Colon (tissue), 2 donors: ENCODE data around the gene SH3BP5L.
"Not testable (repeated sequence)": the region's sequence is repeated elsewhere in the genome, so short reads cannot be mapped to it uniquely, and the experiment has no call there.

Source experiments
- FAIRE-seq: peaks from 2 replicates; lab custom pipeline; 2012; peaks lifted over from hg19 to GRCh38; lab: Jason Lieb, UNC
- donor health status: control.
- donor health status: control.

The SH3BP5L gene

DNA sequence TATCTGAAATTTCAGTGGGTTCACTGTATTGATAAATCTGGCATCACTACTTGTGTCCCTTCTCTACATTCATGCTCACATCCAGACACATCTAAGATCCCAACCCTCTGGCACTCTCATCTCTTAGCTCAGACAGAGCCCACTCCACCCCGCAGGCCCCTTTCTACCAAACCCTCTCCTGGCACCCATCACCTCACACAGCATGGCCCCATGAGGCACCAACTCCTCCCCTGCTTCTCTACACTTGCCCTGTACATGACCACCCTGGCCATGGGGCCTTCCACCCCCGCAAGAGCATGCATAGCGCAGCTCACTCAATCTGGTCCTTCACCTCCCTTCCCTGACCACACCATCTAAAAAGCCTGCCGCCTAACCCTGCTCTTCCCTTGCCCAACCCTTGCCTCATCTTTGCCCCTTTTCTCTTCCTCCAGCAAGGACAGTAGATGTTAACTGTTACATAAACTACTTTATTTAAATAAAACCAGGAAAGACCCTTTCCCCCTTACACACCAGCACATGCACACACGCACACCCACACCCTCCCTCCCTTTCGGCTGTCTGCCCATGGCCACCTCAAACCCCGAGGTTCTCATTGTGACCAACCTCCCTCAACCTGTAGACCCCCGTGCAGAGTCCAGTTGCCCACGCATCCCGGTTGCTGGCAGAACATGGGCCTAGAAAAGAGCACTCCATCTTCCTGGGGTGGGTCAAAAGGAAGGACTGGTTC, 15.6 kb downstream of the SH3BP5L start:
- no peak for FAIRE-seq

DNA sequence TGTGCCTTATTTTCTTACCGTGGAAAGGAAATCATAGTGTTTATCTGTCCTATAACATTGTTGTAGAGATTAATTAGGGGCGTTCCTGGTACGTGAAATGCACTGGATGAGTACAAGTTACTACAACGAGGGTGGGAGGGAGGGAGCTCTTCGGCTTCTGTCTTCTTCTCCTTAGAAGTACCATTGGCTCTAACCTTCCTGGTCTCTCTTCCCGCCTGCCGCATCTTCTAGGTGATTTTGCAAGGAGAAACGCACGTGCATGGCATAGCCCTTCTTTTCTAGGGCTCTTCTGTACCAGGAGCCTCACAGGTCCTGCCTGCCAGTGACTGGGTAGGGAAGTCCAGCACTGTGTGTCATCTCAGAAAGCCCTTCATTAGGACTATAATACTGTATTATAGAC, 16.8 kb downstream of the SH3BP5L start:
- FAIRE-seq: no peak

DNA sequence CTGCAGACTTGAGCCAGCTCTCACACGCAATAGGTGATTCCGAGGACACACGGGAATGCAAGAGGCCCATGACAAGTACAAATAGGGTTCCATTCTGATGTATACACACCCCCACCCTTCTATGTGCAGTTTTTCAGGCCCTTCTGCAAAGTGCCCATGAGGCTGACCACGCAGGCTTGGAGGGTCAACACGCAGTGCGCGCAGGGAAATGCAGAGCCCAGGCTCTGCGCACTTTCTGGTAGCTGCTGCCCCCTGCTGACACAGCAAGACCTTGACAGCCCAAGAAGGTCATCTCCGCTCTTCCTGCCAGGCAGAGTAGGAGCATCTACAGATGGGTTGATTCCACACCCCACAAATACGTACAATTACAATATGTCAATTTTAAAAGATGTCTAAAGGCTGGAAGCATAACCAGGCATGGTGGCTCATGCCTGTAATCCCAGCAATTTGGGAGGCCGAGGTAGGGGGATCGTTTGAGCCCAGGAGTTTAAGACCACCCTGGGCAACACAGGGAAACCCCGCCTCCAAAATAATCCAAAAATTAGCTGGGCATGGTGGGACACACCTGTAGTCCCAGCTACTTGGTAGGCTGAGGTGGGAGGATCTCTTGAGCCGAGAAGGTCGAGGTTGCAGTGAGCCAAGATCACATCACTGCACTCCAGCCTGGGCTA, 18.5 kb downstream of the SH3BP5L start:
- no peak for FAIRE-seq

DNA sequence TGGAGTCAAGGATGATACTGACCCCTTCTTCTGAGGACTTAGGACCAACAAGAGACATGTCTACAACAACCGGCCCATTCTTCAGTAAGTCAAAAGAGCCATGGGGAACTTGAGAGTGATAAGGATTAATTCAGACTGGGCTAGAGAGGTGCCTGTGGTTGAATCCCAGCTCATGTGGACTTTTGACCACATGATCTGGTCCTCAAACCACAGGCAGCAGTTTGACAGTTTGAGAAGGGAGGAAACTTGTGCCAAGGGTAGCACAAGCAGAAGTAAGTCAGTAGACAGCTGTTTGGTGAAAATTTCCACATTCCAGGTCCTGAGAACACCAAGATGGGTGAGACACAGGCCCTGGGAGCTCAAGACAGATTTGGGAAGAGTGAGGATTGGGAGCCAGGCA, 19.8 kb downstream of the SH3BP5L start:
- FAIRE-seq: no peak

DNA sequence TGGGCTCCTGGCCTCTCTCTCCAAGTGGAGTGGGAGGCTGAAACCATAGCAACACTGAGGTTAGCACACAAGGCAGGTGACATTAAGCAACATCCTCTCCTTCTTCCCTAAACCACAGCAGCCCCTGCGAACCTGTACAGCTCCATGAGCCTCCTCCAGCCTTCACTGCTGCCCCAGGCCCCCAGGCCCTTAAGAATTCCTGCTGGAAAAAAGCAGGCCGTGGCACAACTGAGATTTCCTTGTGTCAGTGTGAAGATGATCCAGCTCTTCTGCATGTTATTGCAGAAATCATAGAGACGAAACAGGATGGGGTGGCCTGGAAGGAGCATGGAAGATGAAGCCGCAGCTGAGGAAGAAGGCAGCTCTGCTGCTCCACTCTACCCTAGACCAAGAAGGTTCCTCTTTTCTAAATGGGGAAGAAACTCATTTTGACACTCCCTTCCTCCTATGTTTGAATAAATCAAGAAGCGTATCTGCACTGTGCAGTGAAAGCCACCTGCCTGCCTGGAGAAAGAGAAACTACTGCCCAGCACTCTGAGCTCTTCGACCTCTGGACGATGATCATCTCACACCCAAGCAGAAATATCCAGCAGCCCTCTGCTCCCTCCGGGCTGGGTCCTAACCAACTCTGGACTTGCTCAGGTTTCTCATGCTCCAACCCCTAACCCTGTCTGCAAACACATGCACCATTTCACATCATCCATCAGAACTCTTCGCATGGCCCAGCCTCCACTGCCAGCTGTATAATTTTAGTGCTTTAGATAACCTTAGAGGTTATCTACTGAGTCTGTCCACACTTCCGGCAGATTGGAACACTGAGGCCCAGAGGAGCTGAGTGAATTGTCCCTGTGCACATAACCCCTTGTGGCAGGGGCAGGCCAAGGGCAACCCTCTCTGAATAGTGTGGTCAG, 20.7 kb downstream of the SH3BP5L start:
- FAIRE-seq: no peak

DNA sequence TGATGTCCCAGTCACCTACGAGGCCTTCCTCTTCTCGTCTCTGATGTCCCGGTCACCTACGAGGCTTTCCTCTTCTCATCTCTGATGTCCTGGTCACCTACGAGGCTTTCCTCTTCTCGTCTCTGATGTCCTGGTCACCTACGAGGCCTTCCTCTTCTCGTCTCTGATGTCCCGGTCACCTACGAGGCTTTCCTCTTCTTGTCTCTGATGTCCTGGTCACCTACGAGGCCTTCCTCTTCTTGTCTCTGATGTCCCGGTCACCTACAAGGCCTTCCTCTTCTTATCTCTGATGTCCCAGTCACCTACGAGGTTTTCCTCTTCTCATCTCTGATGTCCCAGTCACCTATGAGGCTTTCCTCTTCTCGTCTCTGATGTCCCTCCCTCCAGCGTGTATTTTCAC, 22.2 kb downstream of the SH3BP5L start:
- not testable (repeated sequence) for FAIRE-seq

GRCh38 chr1:248802454-248802853, 23.3 kb downstream of the SH3BP5L start:
- FAIRE-seq: no peak

DNA sequence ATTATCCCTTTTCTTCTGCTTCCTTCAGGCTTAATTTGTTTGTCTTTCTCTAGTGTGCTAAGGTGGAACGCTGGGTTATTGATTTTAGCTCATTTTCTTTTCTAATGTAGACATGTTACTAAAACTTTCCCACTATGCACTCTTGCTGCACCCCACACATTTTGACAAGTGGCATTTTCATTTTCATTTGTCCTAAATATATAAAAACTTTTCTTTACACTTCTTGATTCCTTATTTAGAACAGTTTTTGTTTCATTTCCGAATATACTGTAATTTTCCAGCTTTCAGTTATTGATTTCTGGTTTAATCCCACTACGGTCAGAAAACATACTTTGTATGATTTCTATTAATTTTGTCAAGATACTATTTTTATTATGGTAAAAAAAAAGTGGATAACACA, 25.3 kb downstream of the SH3BP5L start:
- FAIRE-seq: no peak

DNA sequence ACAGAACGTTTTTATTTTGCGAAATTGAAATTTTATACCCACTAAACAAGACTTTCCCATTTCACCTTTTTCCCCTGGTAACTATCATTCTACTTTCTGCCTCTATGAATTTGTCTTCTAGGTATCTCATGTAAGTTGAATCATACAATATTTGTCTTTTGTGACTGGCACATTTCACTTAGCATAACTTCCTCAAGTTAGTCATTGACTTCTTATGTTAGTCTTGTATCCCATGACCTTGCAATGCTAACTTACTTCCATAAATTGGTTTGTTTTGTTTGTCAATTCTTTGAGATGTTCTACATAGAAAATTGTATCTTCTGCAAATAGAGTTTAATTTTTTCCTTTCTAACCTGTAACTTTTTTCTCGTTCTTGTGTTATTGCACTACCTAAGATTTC, 26.9 kb downstream of the SH3BP5L start:
- no peak for FAIRE-seq

DNA sequence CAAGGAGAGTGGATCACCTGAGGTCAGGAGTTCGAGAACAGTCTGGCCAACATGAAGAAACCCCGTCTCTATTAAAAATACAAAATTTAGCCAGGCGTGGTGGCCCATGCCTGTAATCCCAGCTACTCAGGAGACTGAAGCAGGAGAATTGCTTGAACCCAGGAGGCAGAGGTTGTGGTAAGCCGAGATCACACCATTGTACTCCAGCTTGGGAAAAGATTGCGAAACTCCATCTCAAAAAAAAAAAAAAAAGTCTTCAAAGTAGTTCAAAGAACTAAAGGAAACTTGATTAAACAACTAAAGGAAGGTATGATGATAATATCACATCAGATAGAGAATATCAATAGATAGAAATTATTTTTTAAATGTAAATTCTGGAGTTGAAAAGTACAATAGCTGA, 31.1 kb downstream of the SH3BP5L start:
- FAIRE-seq: not testable (repeated sequence)

DNA sequence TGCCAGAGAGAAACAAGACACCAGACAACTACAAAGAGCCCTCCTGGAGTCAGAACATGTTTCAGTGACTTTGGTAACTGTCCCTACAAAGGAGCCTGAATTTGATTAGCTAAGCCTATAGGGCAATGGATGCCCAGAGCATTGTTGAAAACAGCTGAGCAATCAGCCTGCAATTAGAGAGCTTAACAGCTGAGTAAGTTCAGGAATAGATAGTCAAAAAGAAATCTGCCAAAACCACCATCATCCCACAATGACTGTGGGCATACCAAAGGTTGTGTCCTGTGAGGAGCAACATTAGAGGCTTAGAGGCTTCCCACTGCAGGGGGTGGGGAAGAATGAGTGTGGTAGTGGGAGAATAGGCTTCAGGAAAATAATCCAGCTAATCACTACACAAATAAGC, 32.1 kb downstream of the SH3BP5L start:
- no peak for FAIRE-seq

- no peak for FAIRE-seq
Observed at GRCh38 chr1:248792342-248792741, 33.4 kb downstream of the SH3BP5L start.

DNA sequence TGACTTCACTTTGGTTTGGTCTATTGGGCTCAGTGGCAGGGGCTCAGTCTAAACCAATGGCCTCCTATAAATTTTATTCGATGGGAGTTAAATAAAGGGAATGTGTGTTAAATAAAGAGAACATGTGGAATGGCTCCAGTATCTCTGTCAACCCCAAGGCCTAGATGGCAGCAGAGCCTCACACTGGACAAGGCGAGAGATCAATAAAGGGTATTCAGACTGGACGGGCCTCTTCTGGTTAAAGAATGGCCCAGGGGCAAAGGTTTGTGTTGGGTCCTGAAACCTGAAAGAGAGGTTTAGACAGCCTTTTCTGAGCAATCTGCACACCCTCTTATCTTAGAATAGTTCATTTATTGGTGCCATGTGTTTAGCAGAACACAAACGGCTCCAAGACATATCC, 34.7 kb downstream of the SH3BP5L start:
- no peak for FAIRE-seq

DNA sequence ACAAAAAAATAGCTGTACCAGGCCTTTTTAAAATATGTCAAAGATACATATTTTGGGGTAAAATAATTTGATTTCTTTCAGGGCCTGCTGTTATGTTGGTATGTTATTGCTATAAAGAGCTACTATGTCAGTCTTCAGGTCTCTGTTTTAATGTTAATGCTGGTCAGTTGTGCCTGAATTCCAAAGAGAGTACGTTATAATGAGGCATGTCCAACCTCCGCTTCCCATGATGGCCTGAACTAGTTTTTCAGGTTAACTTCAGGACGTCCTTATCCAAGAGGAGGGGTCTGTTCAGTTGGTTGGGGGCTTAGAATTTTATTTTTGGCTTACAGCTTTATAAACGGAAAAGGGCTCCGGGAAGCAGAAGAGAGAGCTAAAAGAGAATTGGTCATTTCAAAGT, 35.3 kb downstream of the SH3BP5L start:
- FAIRE-seq: no peak

- not testable (repeated sequence) for FAIRE-seq
Observed at GRCh38 chr1:248789337-248789736, 36.4 kb downstream of the SH3BP5L start.

- FAIRE-seq: no peak
Observed at GRCh38 chr1:248788327-248788726, 37.4 kb downstream of the SH3BP5L start.

GRCh38 chr1:248787430-248787829, 38.3 kb downstream of the SH3BP5L start:
- FAIRE-seq: no peak

- FAIRE-seq: no peak
Observed at GRCh38 chr1:248786156-248786555, 39.6 kb downstream of the SH3BP5L start.

DNA sequence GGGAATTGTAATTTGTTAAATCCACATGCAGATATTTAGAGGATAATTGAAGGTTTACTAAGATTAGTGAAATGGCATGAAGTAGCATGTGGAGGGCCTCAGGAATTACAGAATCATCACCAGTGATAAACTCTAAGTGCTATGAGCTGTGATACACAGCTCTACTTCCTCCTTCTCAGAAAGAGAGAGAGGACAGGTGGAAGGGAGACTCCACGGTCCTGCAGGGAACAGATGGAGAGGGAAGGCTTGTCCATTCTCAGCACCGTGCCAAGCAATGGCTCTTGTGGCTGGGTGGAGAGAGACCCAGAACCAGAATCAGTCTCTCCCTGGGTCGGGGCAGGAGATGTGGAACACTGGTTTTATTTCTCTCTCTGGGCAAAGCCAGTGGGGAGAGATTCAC, 42.3 kb downstream of the SH3BP5L start:
- FAIRE-seq: no peak

DNA sequence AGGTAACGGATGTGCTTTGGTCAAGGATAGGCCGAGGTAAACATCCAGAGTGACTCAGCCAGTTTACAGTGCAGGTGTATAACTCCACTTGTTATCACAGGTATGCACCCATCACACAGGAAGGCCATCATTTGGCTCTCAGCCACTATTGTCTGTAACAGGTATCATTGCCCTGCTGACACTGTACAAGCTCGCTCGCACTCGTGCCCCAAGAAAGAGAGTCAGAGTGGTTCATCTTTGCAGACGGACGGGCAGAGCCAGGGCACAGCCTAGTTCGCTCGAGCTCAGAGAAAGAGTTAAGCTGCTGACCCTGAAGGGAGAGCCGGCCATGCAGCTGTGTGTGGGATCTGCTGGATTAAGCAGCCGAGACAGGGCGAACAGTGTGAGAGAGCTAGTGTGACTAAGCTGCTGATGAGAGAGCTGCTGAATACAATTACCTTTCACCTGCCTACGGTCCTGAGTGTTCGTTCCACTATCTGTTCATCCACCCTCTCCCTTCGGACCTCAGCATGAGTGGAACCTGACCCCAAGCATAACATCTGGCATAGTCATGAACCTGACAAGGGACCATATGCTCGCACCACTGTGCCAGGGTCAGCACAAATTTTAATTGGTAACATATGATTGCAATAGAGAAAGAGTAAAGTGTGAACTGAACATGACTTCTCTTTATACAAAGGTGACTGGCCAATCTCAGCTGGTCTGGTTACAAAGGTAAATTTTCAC, 43.1 kb downstream of the SH3BP5L start:
- no peak for FAIRE-seq

DNA sequence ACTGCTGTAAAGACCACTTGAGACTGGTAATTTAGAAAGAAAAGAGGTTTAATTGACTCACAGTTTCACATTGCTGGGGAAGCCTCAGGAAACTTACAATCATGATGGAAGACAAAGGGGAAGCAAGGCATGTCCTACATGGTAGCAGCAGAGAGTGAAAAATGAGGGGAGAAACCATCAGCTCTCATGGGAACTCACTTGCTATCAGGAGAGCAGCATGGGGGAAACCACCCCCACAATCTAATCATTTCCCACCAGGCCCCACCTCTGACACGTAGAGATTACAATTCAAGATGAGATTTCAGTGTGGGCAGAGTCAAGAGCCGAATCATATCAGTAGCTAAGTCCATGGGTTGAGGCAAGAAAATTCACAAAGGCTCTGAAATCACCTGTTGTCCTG, 46.4 kb downstream of the SH3BP5L start:
- FAIRE-seq: no peak

DNA sequence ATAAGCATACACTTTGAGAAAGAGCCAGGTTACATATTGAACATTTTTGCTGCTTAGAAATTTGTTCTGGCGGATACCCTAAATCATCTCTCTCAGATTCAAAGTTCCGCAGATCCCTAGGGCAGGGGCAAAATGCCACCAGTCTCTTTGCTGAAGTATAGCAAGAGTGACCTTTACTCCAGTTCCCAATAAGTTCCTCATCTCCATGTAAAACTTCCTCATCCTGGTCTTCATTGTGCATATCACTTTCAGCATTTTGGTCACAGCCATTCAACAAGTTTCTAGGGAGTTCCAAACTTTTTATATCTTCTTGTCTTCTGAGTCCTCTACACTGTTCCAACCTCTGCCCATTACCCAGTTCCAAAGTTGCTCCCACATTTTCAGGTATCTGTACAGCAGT, 46.8 kb downstream of the SH3BP5L start:
- no peak for FAIRE-seq
